LHCN-M2 (cell line): Measurements from ENCODE around the gene HBG1. TPM values are rescaled to one million over a fixed set of nuclear protein-coding genes. Genes with fewer than 3 reads are reported as not detected.
A peak's percentile ranks its signal among the peaks of the same experiment; 100 is the strongest.
"Not testable (repeated sequence)": the region's sequence is repeated elsewhere in the genome, so short reads cannot be mapped to it uniquely, and the experiment has no call there.

Source experiments
- DNase-seq: peaks from one replicate; pipeline ENCODE4 v3.0.0-alpha.2; 2012; ENCODE audit warnings: low read depth
- polyA plus RNA-seq: library from polyadenylated mRNA; unstranded; fragments of >200 nt; gene quantifications from one replicate; pipeline ENCODE4 v1.2.1, GENCODE V29; 2012; ENCODE audit warnings: missing spikeins
- total RNA-seq: library from RNA; depleted of rRNA; stranded (reverse); fragments of >200 nt; gene quantifications from 2 replicates; pipeline ENCODE4 v1.2.3, GENCODE V29; 2014; rRNA removed

HBG1 gene
- not detected in 2 replicates for total RNA-seq
- polyA plus RNA-seq, result not detected

- DNase-seq, result not testable (repeated sequence)
Observed at GRCh38 chr11:5249807-5250396, at the start of gene HBG1. HBG1 (minus strand) TSS chr11:5249857; CDS start chr11:5249804, 53 bp downstream.

DNA sequence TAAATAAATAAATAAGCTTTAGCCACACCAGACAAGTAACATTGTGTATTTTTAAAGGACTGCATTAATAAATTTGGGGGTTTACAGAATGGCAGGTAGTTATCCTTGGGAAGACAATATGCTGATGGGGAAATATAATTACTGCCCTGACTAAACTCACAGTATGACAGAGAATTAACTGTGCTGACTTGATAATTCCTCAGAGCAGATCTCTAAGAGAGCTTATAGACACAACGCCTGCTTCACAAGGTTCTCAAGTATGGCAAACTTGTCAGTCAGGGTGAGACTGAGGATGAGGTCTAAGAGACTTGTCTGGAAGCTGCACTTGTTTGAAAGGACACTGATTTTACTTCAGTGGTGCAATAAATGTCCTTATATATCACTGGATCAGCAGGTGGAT, 48.8 kb upstream of the HBG1 start:
- no peak for DNase-seq

DNA sequence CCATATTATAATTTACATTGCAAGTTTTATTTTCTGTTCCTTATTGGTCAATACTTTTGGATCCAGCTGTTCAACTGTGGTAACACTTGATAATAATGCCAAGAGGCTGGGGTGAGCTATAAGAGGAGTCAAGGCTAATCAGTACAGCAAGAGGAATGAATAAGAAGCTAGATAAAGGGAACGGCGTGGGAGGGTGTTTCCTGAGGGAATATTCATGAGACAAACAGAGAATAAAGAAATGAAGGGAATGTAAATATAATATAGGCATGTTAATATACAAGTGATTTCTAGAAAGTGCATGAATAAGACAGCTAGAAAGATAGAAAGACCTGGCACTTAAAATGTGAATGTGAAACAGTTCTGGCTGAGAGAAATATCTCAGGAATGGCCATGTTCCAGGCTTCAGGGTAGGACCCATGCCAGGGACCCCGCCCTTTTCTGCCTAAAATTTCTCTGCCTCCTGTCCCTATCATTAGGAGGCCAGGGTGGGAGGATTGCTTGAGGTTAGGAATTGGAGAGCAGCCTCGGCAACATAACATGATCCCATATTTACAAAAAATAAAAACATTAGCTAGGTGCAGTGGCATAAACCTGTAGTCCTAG, 48.2 kb upstream of the HBG1 start:
- DNase-seq, result no peak

- DNase-seq, result not testable (repeated sequence)
Observed at GRCh38 chr11:5294342-5294995, 44.8 kb upstream of the HBG1 start.

- DNase-seq, result no peak
Observed at GRCh38 chr11:5293028-5293427, 43.4 kb upstream of the HBG1 start.

- peak; percentile 46 for DNase-seq
Observed at GRCh38 chr11:5291207-5291838, 41.7 kb upstream of the HBG1 start.

- DNase-seq, result no peak
Observed at GRCh38 chr11:5290106-5290505, 40.4 kb upstream of the HBG1 start.

DNA sequence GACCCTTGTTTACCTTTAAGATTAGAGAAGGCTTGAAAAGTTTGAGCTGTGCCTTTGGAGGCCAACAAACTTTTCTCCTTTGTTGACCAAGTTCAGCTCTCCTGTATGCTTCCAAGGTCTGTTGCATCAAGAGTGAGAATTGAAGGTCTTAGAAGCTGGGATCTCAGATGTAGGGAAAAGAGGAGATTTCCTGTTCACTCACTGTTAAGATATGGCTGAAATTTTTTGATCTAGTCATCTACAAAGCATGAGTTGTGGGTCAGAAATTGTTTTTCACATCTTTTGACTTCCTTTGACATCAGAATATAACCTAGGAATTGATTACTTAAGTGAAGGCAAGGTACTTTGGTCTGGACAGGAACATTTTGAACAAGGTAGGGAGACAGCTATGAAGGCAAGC, 40.0 kb upstream of the HBG1 start:
- no peak for DNase-seq

DNA sequence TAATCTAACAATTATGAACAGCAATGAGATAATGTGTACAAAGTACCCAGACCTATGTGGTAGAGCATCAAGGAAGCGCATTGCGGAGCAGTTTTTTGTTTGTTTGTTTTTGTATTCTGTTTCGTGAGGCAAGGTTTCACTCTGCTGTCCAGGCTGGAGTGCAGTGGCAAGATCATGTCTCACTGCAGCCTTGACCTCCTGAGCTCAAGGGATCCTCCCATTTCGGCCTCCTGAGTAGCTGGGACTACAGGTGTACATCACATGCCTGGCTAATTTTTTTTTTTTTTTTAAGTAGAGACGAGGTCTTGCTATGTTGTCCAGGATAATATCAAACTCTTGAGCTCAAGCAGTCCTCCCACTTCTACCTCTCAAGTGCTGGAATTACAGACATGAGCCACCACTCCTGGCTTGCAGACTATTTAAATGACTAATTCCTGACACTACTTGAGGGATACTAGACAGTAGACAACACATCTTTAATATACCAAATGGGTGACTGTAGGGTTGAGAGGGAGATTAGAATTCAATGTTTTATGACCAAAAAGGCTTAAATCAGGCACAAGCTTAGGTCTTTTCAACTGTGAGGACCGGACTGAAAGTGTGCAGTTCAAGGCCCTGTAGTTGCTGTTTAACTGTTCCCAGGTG, 39.4 kb upstream of the HBG1 start:
- DNase-seq, result no peak

- DNase-seq, result no peak
Observed at GRCh38 chr11:5288108-5288905, 38.6 kb upstream of the HBG1 start.

DNA sequence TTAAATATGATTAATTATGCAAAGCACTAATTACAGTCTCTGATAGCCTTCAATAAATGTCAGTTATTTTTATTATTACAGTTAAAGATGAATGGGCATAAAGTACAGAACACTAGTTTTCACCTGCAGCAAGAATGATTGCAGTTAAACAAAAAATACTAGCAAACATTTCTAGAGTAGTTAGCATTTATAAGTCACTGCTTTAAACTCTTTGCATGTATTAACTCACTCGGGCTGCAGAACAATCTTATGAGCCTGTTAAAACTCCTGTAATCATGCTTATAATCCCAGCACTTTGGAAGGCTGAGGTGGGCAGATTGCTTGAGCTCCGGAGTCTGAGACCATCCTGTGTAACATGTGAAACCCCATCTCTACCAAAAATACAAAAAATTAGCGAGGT, 37.2 kb upstream of the HBG1 start:
- no peak for DNase-seq

DNA sequence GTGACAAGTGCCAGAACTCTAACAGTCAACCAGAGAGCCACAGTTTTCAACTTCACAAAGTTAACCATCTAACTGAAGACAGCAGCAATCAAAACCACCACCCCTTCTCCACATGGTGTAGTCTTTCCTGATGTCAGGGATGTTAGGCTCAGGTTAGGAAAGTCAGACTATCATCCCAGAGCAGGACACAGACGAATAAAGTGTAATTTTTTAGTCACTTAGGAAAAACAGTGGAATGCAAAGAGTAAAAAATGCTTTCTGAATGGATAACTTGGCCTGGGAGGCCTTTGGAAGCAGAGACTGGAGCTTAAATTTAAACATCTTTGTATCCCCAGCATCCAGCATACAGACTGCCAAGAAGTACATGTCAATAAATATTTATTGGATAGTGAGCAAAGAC, 36.7 kb upstream of the HBG1 start:
- no peak for DNase-seq

DNA sequence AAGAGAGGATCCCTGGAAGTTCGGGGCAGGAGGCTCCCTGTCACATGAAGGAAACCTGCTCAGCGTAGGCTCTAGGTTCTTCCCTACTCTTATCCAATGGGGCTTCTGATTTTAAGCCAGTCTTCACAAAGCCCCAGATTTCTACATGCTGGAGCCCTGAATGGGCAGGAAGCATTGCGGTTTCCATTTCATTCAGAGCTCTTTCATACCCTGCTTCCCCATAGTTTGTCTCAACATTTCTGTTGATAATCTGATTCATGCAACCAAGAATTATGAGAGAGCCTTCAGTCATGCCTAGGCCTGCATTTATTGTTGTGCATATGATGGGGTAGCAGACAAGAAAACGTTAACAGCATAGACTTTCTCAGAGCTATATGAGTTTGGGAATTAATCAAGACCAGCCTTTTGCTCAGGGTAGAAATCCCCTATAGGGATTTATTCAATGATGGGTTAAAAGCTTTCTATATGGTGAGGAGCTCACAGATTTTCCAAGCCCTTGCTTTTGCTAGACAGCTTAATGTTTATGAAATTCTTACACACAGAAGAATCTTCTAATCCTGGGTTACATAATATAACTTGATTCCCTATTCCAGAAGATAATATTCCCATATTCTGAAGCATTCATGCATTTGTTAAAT, 36.2 kb upstream of the HBG1 start:
- no peak for DNase-seq

GRCh38 chr11:5284637-5285036, 35.0 kb upstream of the HBG1 start:
- no peak for DNase-seq

DNA sequence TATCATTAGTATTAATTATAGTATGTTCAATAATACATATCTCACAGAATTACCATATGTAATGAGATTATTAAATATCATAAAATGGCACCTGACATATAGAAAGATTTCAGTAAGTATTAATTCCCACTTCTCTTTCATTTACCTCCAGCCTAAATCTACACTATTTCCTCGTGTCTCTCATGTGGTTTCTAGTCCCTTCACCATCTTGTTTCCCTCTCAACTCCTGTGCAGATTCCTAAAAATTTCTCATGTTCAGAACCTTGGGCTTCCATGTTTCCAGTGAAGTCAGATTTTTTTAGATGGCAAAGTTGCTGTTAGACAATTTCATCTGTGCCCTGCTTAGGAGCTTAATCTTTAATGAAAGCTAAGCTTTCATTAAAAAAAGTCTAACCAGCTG, 34.2 kb upstream of the HBG1 start:
- no peak for DNase-seq

GRCh38 chr11:5283086-5283485, 33.4 kb upstream of the HBG1 start:
- no peak for DNase-seq

- no peak for DNase-seq
Observed at GRCh38 chr11:5282628-5283027, 33.0 kb upstream of the HBG1 start.

DNA sequence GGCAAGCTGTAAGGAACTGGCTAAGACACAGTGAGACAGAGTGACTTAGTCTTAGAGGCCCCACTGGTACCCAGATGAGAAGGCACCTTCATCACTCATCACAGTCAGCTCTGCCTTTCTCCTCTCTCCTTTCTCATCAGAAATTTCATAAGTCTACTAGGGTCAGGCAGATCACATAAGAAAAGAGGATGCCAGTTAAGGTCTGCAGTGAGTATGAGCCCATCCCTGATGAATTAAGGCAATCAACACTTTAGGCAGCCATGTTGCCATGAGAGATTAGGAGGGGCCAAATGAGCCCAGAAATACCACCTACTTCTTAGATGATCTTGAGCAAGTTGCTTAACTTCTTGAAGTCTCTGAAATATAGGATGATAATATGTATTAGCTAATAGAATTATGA, 31.9 kb upstream of the HBG1 start:
- DNase-seq, result no peak

- peak; percentile 100 for DNase-seq
Observed at GRCh38 chr11:5280582-5281102, 31.0 kb upstream of the HBG1 start.

- DNase-seq, result no peak
Observed at GRCh38 chr11:5279471-5280090, 29.9 kb upstream of the HBG1 start.
